K562 (cell line): ENCODE measurements around the gene KDM4C. TPM values are rescaled to one million over a fixed set of nuclear protein-coding genes. Genes with fewer than 3 reads are reported as not detected.

Source experiments
- ETV5 ChIP-seq: sonication (generic); formaldehyde crosslinking; IDR thresholded peaks from 2 replicates; pipeline ENCODE4 v1.4.0; 2020; ENCODE audit warnings: low read depth, mild to moderate bottlenecking, missing genetic modification reagents
- FOXM1 ChIP-seq, 2 experiments: fragments of 450-650 bp in 1 of 2; sonication (generic) in 1 of 2; formaldehyde crosslinking in 1 of 2; IDR thresholded peaks; 2 replicates each; pipeline versions ENCODE4 v1.6.1 to v1.9.0; 2017 to 2022; ENCODE audit warnings: low read depth in 2 of 2, mild to moderate bottlenecking in 2 of 2, missing genetic modification reagents in 1 of 2, moderate library complexity in 1 of 2
- NR2C2 ChIP-seq, 2 experiments: fragments of 200-800 bp in 1 of 2; sonication (Bioruptor generic) in 1 of 2; sonication (generic) in 1 of 2; formaldehyde crosslinking in 1 of 2; IDR thresholded peaks; 2 replicates each; pipeline versions ENCODE4 v1.6.1 to v1.8.0; 2016 to 2022; ENCODE audit warnings: mild to moderate bottlenecking in 1 of 2, missing compliant biosample characterization in 1 of 2, missing genetic modification characterization in 1 of 2, missing genetic modification reagents in 1 of 2
- RNF2 ChIP-seq: sonication (generic); IDR thresholded peaks from 2 replicates; pipeline ENCODE4 v1.6.1; 2016
- ZNF224 ChIP-seq: sonication (generic); formaldehyde crosslinking; IDR thresholded peaks from 2 replicates; pipeline ENCODE4 v1.8.0; 2022; ENCODE audit warnings: mild to moderate bottlenecking, missing genetic modification reagents
- ZNF778 ChIP-seq: fragments of 450-650 bp; formaldehyde crosslinking; IDR thresholded peaks from 2 replicates; pipeline ENCODE4 v1.4.0; 2020; ENCODE audit warnings: mild to moderate bottlenecking, moderate library complexity
- polyA plus RNA-seq, 8 experiments: library from polyadenylated mRNA; depleted of rRNA in 4 of 8; stranded (reverse) in 5 of 8; unstranded in 3 of 8; fragments of >200 nt; fragmentation: Nextera tagmentation in 2 of 8; fragmentation: Illumina TruSeq in 1 of 8; extraction: Ambion mirVana in 2 of 8; extraction: Trizol in 1 of 8; gene quantifications; 2 replicates each; pipeline versions ENCODE4 v1.2.1 to v1.2.3, GENCODE V29; 2011 to 2014; ENCODE audit warnings: inconsistent platforms in 1 of 8, missing spikeins in 1 of 8
- total RNA-seq, 7 experiments: library from RNA; depleted of rRNA in 6 of 7; stranded (reverse); fragments of >200 nt in 6 of 7; fragmentation: Illumina TruSeq in 2 of 7; extraction: Trizol in 2 of 7; gene quantifications; 2 replicates each; pipeline versions ENCODE4 v1.2.1 to v1.2.3, GENCODE V29; 2011 to 2021; ENCODE audit warnings: low replicate concordance in 1 of 7
- TF ChIP-seq, protein P1 (sequence below), 3 experiments: fragments of 200-800 bp in 1 of 3; fragments of 250-450 bp in 1 of 3; fragments of 450-650 bp in 1 of 3; sonication (Bioruptor Pico) in 1 of 3; sonication (Bioruptor generic) in 1 of 3; formaldehyde crosslinking in 1 of 3; IDR thresholded peaks; 2 replicates each; pipeline versions ENCODE4 v1.6.1 to v1.8.0; 2016 to 2022; ENCODE audit warnings: mild to moderate bottlenecking in 2 of 3, missing genetic modification characterization in 2 of 3, missing compliant biosample characterization in 1 of 3, moderate library complexity in 1 of 3
- TF ChIP-seq, protein P2 (sequence below): fragments of 450-650 bp; IDR thresholded peaks from 2 replicates; pipeline ENCODE4 v1.6.1; 2018; ENCODE audit not compliant: partially characterized antibody
- TF ChIP-seq, protein P3 (sequence below), 2 experiments: fragments of 250-450 bp in 1 of 2; fragments of 450-650 bp in 1 of 2; sonication (Bioruptor Pico) in 1 of 2; IDR thresholded peaks; 2 replicates each; pipeline versions ENCODE4 v1.6.1 to v1.8.0; 2016 to 2021; ENCODE audit warnings: mild to moderate bottlenecking in 2 of 2, moderate library complexity in 2 of 2, missing compliant biosample characterization in 1 of 2, missing genetic modification characterization in 1 of 2

The KDM4C gene
- total and polyA plus RNA-seq, 9 of the 15 experiments (the other 6 are each of a cell fraction or from before 2014, with no cell fraction given), result 5.4 to 17.0 (median 12.6) TPM

DNA sequence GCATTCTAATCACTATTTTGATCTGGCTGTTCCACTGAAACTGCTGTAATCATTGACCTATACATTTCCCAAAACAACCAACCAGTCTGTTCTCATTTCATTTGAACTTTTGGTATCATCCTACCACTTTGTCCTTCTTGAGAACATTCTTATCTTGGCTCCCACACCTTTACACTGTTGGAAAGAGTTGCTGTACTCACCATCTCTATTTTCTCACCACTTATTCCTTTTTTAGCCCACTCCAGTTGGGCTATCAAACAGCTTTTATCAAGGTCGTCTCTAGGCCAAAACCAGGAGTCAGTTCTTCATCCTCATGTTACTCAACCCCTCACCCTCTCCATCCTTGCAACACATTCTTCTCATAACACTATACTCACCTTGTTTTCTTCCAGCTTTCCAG, 170.1 kb downstream of the KDM4C start (continued):
- TF ChIP-seq, protein P1, sequence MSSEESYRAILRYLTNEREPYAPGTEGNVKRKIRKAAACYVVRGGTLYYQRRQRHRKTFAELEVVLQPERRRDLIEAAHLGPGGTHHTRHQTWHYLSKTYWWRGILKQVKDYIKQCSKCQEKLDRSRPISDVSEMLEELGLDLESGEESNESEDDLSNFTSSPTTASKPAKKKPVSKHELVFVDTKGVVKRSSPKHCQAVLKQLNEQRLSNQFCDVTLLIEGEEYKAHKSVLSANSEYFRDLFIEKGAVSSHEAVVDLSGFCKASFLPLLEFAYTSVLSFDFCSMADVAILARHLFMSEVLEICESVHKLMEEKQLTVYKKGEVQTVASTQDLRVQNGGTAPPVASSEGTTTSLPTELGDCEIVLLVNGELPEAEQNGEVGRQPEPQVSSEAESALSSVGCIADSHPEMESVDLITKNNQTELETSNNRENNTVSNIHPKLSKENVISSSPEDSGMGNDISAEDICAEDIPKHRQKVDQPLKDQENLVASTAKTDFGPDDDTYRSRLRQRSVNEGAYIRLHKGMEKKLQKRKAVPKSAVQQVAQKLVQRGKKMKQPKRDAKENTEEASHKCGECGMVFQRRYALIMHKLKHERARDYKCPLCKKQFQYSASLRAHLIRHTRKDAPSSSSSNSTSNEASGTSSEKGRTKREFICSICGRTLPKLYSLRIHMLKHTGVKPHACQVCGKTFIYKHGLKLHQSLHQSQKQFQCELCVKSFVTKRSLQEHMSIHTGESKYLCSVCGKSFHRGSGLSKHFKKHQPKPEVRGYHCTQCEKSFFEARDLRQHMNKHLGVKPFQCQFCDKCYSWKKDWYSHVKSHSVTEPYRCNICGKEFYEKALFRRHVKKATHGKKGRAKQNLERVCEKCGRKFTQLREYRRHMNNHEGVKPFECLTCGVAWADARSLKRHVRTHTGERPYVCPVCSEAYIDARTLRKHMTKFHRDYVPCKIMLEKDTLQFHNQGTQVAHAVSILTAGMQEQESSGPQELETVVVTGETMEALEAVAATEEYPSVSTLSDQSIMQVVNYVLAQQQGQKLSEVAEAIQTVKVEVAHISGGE (CRISPR knock-in tag; IDR thresholded peaks at IDR 0.05), result 0 out of 6 replicates have a peak, but pooled peaks of 1 of the 3 experiments have one; percentile 34
- TF ChIP-seq ZNF778 (CRISPR knock-in tag) (no peak), ETV5 (CRISPR knock-in tag) (no peak), RNF2 (no peak), FOXM1 (IDR thresholded peaks at IDR 0.05; ENCODE audit: low read depth) (no peak), FOXM1 (CRISPR knock-in tag; IDR thresholded peaks at IDR 0.05; ENCODE audit: low read depth) (no peak), ZNF224 (CRISPR knock-in tag) (no peak), NR2C2 (CRISPR knock-in tag; IDR thresholded peaks at IDR 0.05) (no peak), NR2C2 (tag; IDR thresholded peaks at IDR 0.05) (no peak)
- TF ChIP-seq, protein P2, sequence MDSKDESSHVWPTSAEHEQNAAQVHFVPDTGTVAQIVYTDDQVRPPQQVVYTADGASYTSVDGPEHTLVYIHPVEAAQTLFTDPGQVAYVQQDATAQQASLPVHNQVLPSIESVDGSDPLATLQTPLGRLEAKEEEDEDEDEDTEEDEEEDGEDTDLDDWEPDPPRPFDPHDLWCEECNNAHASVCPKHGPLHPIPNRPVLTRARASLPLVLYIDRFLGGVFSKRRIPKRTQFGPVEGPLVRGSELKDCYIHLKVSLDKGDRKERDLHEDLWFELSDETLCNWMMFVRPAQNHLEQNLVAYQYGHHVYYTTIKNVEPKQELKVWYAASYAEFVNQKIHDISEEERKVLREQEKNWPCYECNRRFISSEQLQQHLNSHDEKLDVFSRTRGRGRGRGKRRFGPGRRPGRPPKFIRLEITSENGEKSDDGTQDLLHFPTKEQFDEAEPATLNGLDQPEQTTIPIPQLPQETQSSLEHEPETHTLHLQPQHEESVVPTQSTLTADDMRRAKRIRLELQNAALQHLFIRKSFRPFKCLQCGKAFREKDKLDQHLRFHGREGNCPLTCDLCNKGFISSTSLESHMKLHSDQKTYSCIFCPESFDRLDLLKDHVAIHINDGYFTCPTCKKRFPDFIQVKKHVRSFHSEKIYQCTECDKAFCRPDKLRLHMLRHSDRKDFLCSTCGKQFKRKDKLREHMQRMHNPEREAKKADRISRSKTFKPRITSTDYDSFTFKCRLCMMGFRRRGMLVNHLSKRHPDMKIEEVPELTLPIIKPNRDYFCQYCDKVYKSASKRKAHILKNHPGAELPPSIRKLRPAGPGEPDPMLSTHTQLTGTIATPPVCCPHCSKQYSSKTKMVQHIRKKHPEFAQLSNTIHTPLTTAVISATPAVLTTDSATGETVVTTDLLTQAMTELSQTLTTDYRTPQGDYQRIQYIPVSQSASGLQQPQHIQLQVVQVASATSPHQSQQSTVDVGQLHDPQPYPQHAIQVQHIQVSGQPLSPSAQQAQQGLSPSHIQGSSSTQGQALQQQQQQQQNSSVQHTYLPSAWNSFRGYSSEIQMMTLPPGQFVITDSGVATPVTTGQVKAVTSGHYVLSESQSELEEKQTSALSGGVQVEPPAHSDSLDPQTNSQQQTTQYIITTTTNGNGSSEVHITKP, result peak; percentile 64
- TF ChIP-seq, protein P3, sequence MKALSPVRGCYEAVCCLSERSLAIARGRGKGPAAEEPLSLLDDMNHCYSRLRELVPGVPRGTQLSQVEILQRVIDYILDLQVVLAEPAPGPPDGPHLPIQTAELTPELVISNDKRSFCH (CRISPR knock-in tag; IDR thresholded peaks at IDR 0.05), result no peak
- TF ChIP-seq, protein P3 (tag; IDR thresholded peaks at IDR 0.05), result 0 out of 2 replicates have a peak, but pooled peaks have one; percentile 49
